Measurements from ENCODE around the gene RAPGEF1.

GRCh38 chr9:131755541-131756198 is 15.8 kb upstream of the RAPGEF1 start:
- TF ChIP-seq CCAR2 (IDR thresholded peaks at IDR 0.05; ENCODE audit: low read depth, low read length) (no peak), MXI1 (IDR thresholded peaks at IDR 0.05; ENCODE audit: low read depth, low read length) (no peak), ZFP91 (CRISPR knock-in tag; IDR thresholded peaks at IDR 0.05) (no peak), ZNF431 (CRISPR knock-in tag; IDR thresholded peaks at IDR 0.05) (no peak), CTCF (IDR thresholded peaks at IDR 0.05 in 2 of 3, conservative IDR thresholded peaks at IDR 0.05 in 1 of 3; ENCODE audit: insufficient read depth in 2 of 3, low read depth in 1 of 3, low read length in 3 of 3) (peak; percentile 89 to 91 (median 91)), TEAD2 (tag; IDR thresholded peaks at IDR 0.05) (no peak), CBFB (CRISPR knock-in tag; IDR thresholded peaks at IDR 0.05) (no peak), STAT5A (IDR thresholded peaks at IDR 0.05; ENCODE audit: borderline replicate concordance, low read length) (no peak), PML (IDR thresholded peaks at IDR 0.05; ENCODE audit: low read length) (no peak), NFATC3 (IDR thresholded peaks at IDR 0.05) (no peak), ZNF12 (CRISPR knock-in tag; IDR thresholded peaks at IDR 0.05) (no peak)
- TF ChIP-seq, protein P1, sequence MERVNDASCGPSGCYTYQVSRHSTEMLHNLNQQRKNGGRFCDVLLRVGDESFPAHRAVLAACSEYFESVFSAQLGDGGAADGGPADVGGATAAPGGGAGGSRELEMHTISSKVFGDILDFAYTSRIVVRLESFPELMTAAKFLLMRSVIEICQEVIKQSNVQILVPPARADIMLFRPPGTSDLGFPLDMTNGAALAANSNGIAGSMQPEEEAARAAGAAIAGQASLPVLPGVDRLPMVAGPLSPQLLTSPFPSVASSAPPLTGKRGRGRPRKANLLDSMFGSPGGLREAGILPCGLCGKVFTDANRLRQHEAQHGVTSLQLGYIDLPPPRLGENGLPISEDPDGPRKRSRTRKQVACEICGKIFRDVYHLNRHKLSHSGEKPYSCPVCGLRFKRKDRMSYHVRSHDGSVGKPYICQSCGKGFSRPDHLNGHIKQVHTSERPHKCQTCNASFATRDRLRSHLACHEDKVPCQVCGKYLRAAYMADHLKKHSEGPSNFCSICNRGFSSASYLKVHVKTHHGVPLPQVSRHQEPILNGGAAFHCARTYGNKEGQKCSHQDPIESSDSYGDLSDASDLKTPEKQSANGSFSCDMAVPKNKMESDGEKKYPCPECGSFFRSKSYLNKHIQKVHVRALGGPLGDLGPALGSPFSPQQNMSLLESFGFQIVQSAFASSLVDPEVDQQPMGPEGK (CRISPR knock-in tag; IDR thresholded peaks at IDR 0.05; ENCODE audit: borderline replicate concordance) = no peak
